ENCODE measurements around the gene ARHGEF11.

DNA sequence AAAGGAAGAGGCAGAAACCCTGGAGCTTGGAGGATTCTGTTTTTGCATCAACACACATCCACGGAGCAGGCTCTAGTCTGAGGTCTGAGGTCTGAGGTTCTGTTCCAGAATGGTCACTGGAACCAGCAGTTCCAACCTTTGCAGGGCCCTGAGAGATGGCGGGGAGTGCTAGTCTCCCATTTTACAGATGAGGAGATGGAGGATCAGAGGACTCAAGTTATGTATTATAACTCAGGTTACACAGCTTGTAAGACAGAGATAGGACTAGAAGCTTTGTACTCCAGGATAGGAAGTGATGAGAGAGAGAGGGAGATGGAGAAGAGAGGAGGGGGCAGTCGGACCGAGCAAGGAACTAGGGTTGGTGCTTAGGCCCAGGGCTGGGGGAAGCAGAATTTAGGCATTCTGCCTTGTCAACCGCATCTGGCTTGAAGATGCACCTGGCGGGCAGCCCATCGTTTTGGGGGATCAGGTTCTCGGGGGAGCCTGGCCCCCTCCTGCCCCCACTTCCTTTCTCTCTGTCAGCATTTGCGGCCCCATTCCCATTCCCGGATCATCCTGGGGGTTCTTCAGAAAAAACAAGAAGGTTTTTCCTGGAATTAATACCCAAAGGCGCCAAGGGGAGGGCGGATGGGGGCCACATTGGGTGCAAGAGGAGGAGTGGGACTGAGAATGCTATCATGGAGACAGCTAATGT is 146.4 kb downstream of the ARHGEF11 start:
- TF ChIP-seq CTCF (IDR thresholded peaks at IDR 0.05; ENCODE audit: low read depth, low read length, missing input control) (no peak), SP1 (IDR thresholded peaks at IDR 0.05) (no peak), RAD21 (IDR thresholded peaks at IDR 0.05) (no peak), RXRA (IDR thresholded peaks at IDR 0.05) (no peak), TAF1 (conservative IDR thresholded peaks at IDR 0.05) (no peak), HNF4G (IDR thresholded peaks at IDR 0.05) (no peak), FOXA1 (IDR thresholded peaks at IDR 0.05) (no peak), ATF3 (IDR thresholded peaks at IDR 0.05) (no peak), EGR1 (IDR thresholded peaks at IDR 0.05; ENCODE audit: low read depth in 2 of 2) (no peak)
- TF ChIP-seq, protein P1, sequence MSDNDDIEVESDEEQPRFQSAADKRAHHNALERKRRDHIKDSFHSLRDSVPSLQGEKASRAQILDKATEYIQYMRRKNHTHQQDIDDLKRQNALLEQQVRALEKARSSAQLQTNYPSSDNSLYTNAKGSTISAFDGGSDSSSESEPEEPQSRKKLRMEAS (IDR thresholded peaks at IDR 0.05), result no peak
